ENCODE measurements around the gene ELF3. TPM values are rescaled to one million over a fixed set of nuclear protein-coding genes. Genes with fewer than 3 reads are reported as not detected.
"Not testable (repeated sequence)": the region's sequence is repeated elsewhere in the genome, so short reads cannot be mapped to it uniquely, and the experiment has no call there.

ELF3 gene
- total and polyA plus RNA-seq, 2 of the 8 experiments (the other 6 are each of a cell fraction or from before 2014, with no cell fraction given), result 17.3 to 25.0 TPM

DNA sequence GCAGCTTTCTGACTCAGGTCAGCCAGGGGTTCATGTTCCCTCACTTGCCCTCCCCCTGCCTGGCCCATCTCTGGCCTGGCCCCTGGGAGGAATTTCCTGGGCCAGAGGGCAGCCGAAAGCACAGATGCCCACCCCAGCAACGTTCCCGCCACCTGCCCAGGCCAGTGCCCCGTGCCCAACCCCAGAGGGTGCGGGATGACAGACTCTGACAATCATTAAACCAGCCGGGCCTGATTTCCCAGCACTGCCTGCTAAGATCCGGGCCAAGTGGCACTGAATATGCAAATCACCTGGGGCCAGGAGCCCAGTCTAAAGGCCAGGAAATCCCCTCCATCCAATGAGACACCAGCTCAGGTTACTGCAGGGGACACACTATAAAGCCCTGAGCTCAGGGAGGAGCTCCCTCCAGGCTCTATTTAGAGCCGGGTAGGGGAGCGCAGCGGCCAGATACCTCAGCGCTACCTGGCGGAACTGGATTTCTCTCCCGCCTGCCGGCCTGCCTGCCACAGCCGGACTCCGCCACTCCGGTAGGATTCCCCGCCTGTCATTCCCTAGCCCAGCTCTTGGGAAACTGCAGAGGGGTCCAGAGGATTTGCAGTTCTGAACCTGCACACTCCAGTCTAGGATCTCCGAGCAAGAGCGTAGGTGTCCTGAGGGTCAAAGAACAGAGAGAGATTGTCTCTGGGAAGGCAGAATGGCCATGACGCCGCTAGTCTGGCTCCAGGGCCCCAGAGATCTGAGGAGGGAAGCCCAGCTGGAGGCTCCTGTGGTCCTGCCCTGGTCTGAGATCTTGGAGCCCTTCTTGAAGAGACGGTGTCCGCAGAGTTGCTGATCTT is at the start of gene ELF3 (continued):
- peak in 1 of 2 experiments; percentile 27; a peak in 1 of 4 replicates for TF ChIP-seq HDAC2 (IDR thresholded peaks at IDR 0.05; ENCODE audit: borderline replicate concordance in 1 of 2, low read depth in 2 of 2, low read length in 2 of 2)
- TF ChIP-seq GABPA (IDR thresholded peaks at IDR 0.05; ENCODE audit: borderline replicate concordance, insufficient read depth, low read length), result peak; percentile 20; the same call in 1 of the 2 replicates
- TF ChIP-seq CBX5 (IDR thresholded peaks at IDR 0.05; ENCODE audit: low read depth, low read length), result no peak
- TF ChIP-seq RAD21 (IDR thresholded peaks at IDR 0.05 in 1 of 2, conservative IDR thresholded peaks at IDR 0.05 in 1 of 2; ENCODE audit: low read depth in 2 of 2, low read length in 2 of 2), result peak; percentile 12 to 16; a peak in 1 of 4 replicates

DNA sequence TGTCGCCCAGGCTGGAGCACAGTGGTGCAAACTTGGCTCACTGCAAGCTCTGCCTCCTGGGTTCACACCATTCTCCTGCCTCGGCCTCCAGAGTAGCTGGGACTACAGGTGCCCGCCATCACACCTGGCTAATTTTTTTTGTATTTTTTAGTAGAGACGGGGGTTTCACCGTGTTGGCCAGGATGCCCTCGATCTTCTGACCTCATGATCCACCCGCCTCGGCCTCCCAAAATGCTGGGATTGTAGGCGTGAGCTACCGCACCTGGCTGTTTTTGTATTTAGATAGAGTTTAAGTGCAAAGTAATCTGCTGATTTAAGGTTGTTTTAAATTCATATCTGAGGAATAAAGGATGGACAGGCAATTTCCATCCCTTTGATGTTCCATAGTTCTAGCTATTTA is 48.0 kb upstream of the ELF3 start:
- not testable (repeated sequence) for H3K27ac ChIP-seq (ENCODE audit: low read depth, low read length); H2BK20ac ChIP-seq (ENCODE audit: low read length); H3K4me2 ChIP-seq (ENCODE audit: insufficient read depth in 1 of 2, low read depth in 2 of 2, low read length in 2 of 2); H2BK5ac ChIP-seq (ENCODE audit: low read depth, low read length); H3K9me3 ChIP-seq (ENCODE audit: insufficient read depth in 2 of 2, low read depth in 1 of 2, low read length in 1 of 2); H4K5ac ChIP-seq (ENCODE audit: insufficient read length, low read depth, low read length); H3K9ac ChIP-seq (replicated peaks in 1 of 4; ENCODE audit: extremely low read depth in 1 of 4, low read depth in 3 of 4, low read length in 3 of 4); H4K8ac ChIP-seq (ENCODE audit: extremely low read depth, insufficient read depth, low read length); DNase-seq (ENCODE audit: low read depth in 1 of 2, low spot score in 2 of 2); FAIRE-seq; H3K23ac ChIP-seq (ENCODE audit: insufficient read length); H3K4me1 ChIP-seq (replicated peaks in 1 of 4; ENCODE audit: control insufficient read depth in 3 of 4, insufficient read depth in 4 of 4, low read length in 3 of 4); H3K27me3 ChIP-seq (replicated peaks in 1 of 4; ENCODE audit: control insufficient read depth in 3 of 4, extremely low read depth in 1 of 4, insufficient read depth in 3 of 4, low read length in 3 of 4); H2AFZ ChIP-seq (ENCODE audit: low read length); H3K23me2 ChIP-seq (ENCODE audit: low read depth, low read length); H2BK120ac ChIP-seq (replicated peaks; ENCODE audit: low read depth, low read length); H3K4me3 ChIP-seq (ENCODE audit: extremely low read depth in 1 of 4, insufficient read depth in 2 of 4, low read depth in 3 of 4, low read length in 4 of 4); H3K14ac ChIP-seq (ENCODE audit: insufficient read length); H2BK12ac ChIP-seq (ENCODE audit: low read depth, low read length); H3K4ac ChIP-seq (replicated peaks; ENCODE audit: insufficient read length, low read depth, low read length); H3K18ac ChIP-seq (ENCODE audit: extremely low read depth, low read length); H3K79me1 ChIP-seq (ENCODE audit: low read depth, low read length); H3K79me2 ChIP-seq (ENCODE audit: control insufficient read depth in 1 of 2, insufficient read depth in 2 of 2, low read length in 2 of 2); H4K91ac ChIP-seq (replicated peaks; ENCODE audit: insufficient read length, low read length); H3K56ac ChIP-seq (replicated peaks; ENCODE audit: insufficient read length, low read depth, low read length); H2AK5ac ChIP-seq (ENCODE audit: low read depth, low read length); H2BK15ac ChIP-seq (ENCODE audit: low read length); H4K20me1 ChIP-seq (replicated peaks in 1 of 2; ENCODE audit: control insufficient read depth in 1 of 2, insufficient read depth in 2 of 2, low read length in 2 of 2)
- CTCF ChIA-PET (ENCODE audit: partially characterized antibody), result interaction anchor here (0.6 to 10.4 kb wide), 9 partner anchors 11 to 173 kb away, joined by 3 to 85 read pairs (median 5); partner anchors contain the start of gene LMOD1
- peaks cover 18 to 78% (median 58%) of the 10 kb centered on the region in 4 experiments for H3K36me3 ChIP-seq (ENCODE audit: control insufficient read depth in 2 of 4, insufficient read depth in 4 of 4, low read length in 3 of 4)
- 96% methylated on average over 10 of the region's 10 CpGs; no CpG with 5 or more reads in 1 of the 2 experiments for WGBS, 2 experiments (ENCODE audit: extremely low coverage in 1 of 2, insufficient coverage in 1 of 2, insufficient read length in 1 of 2, insufficient replicate concordance in 2 of 2, low coverage in 1 of 2, low lambda C conversion rate in 2 of 2, missing lambda C conversion rate in 1 of 2)
- POLR2A ChIA-PET (ENCODE audit: partially characterized antibody), result interaction anchor here (0.8 to 1.6 kb wide), 5 partner anchors 21 to 96 kb away, joined by 3 to 4 read pairs (median 3); partner anchors contain the start of gene RNPEP
